HepG2 (cell line): ENCODE results near the gene CTTNBP2NL. TPM values are rescaled to one million over a fixed set of nuclear protein-coding genes. Genes with fewer than 3 reads are reported as not detected.

Experiments
- ATAC-seq: fragments of 200-7000 bp; cut with Tn5 transposase; 3 replicates; pipeline ENCODE4 v1.9.1; 2020; ENCODE audit warnings: mild to moderate bottlenecking, moderate library complexity
- BruUV-seq: library from RNA; stranded (reverse); fragments of 400-500 nt; replicated peaks from 2 replicates; lab custom pipeline; 2021; lab: Mats Ljungman, UMichigan
- CTCF ChIA-PET: fragments of 300-600 bp; formaldehyde crosslinking; extraction: SDS; loops from one replicate; lab custom pipeline; 2021; ENCODE audit warnings: low total read pairs, inconsistent platforms, low intra/inter-chr PET ratio; lab: Yijun Ruan, JAX
- POLR2A ChIA-PET: fragments of 350-600 bp; sonication (Branson Sonifier 250); formaldehyde crosslinking; loops from one replicate; lab custom pipeline; 2020; ENCODE audit warnings: antibody characterized with exemption, inconsistent platforms; lab: Yijun Ruan, JAX
- DNase-seq: peaks from one replicate; pipeline ENCODE4 v3.0.0-alpha.2; 2015; ENCODE audit warnings: low spot score
- FAIRE-seq: peaks from 3 replicates; lab custom pipeline; 2011; peaks lifted over from hg19 to GRCh38; lab: Jason Lieb, UNC
- H2AFZ ChIP-seq: one replicate; pipeline ENCODE4 v1.6.1; 2011; ENCODE audit warnings: low read length, inconsistent platforms
- H3K27ac ChIP-seq: fragments of 300-600 bp; 3 replicates; pipeline ENCODE4 v1.8.0; 2011; ENCODE audit warnings: mixed run types, mild to moderate bottlenecking, mixed read lengths, low read length, inconsistent platforms; ENCODE audit not compliant: insufficient read depth; ENCODE audit errors: extremely low read length
- H3K27me3 ChIP-seq, 2 experiments: fragments of 200-600 bp in 1 of 2; 2 replicates in 1 of 2; 3 replicates in 1 of 2; pipeline versions ENCODE4 v1.6.0 to v1.8.0; 2011; ENCODE audit warnings: low read length in 2 of 2, mild to moderate bottlenecking in 2 of 2, moderate library complexity in 2 of 2, inconsistent platforms in 1 of 2; ENCODE audit not compliant: insufficient read depth in 2 of 2, control insufficient read depth in 1 of 2
- H3K36me3 ChIP-seq, 2 experiments: fragments of 200-600 bp in 1 of 2; replicated peaks in 1 of 2; 2 replicates in 1 of 2; 3 replicates in 1 of 2; pipeline versions ENCODE4 v1.5.1 to v1.8.0; 2011; ENCODE audit warnings: low read length in 2 of 2, inconsistent platforms in 1 of 2; ENCODE audit not compliant: insufficient read depth in 2 of 2, control insufficient read depth in 1 of 2
- H3K4me1 ChIP-seq: 2 replicates; pipeline ENCODE4 v1.5.1; 2012; ENCODE audit warnings: low read length, inconsistent platforms; ENCODE audit not compliant: insufficient read depth
- H3K4me2 ChIP-seq: 2 replicates; pipeline ENCODE4 v1.6.0; 2011; ENCODE audit warnings: low read depth, low read length, inconsistent platforms
- H3K4me3 ChIP-seq, 3 experiments: fragments of 200-600 bp in 1 of 3; sonication (generic), shearing (Covaris generic) in 1 of 3; replicated peaks in 1 of 3; 2 replicates each; pipeline ENCODE4 v1.5.1; 2011 to 2016; ENCODE audit warnings: low read length in 3 of 3, inconsistent platforms in 2 of 3, low read depth in 2 of 3, mild to moderate bottlenecking in 2 of 3, control low read depth in 1 of 3, mixed read lengths in 1 of 3; ENCODE audit not compliant: insufficient read depth in 1 of 3
- H3K79me2 ChIP-seq: one replicate; pipeline ENCODE4 v1.6.1; 2011; ENCODE audit warnings: low read length, inconsistent platforms; ENCODE audit not compliant: insufficient read depth
- H3K9ac ChIP-seq: 2 replicates; pipeline ENCODE4 v1.6.0; 2011; ENCODE audit warnings: mild to moderate bottlenecking, low read depth, low read length, inconsistent platforms; ENCODE audit not compliant: insufficient read depth
- H3K9me3 ChIP-seq: 2 replicates; pipeline ENCODE4 v1.5.1; 2012; ENCODE audit warnings: mild to moderate bottlenecking, low read length
- H4K20me1 ChIP-seq: 2 replicates; pipeline ENCODE4 v1.6.0; 2011; ENCODE audit warnings: inconsistent platforms, mild to moderate bottlenecking, low read length, moderate library complexity; ENCODE audit not compliant: insufficient read depth
- FOXM1 ChIP-seq: sonication (generic); formaldehyde crosslinking; IDR thresholded peaks from 2 replicates; pipeline ENCODE4 v1.5.0; 2020; ENCODE audit warnings: missing genetic modification reagents
- GLI4 ChIP-seq: sonication (generic); formaldehyde crosslinking; IDR thresholded peaks from 2 replicates; pipeline ENCODE4 v1.5.1; 2020; ENCODE audit warnings: missing genetic modification reagents, mild to moderate bottlenecking, moderate library complexity, borderline replicate concordance
- KLF9 ChIP-seq: IDR thresholded peaks from 2 replicates; pipeline ENCODE4 v1.6.1; 2016; ENCODE audit warnings: low read depth
- PRPF4 ChIP-seq: fragments of 200-400 bp; formaldehyde crosslinking; IDR thresholded peaks from 2 replicates; pipeline ENCODE4 v1.6.1; 2016; ENCODE audit warnings: low read length, low read depth; ENCODE audit not compliant: poor library complexity, severe bottlenecking
- SRF ChIP-seq: IDR thresholded peaks from 2 replicates; pipeline ENCODE4 v1.6.1; 2011; ENCODE audit warnings: mild to moderate bottlenecking, low read depth, low read length, moderate library complexity
- WGBS: methylation state at CpG from one replicate; pipeline ENCODE4 v1.1.6; 2017; ENCODE audit warnings: low lambda C conversion rate; 5-methylcytosine and 5-hydroxymethylcytosine counted together
- in situ Hi-C: cut with HindIII; loops from 2 replicates; pipeline ENCODE4 v1.10.0; 2017; ENCODE audit warnings: low pct_unique_long_range_greater_than_20kb; ENCODE audit not compliant: extremely low pct_ligation_motif_present
- intact Hi-C: fragments of 100-400 bp; cut with micrococcal nuclease; formaldehyde crosslinking; loops from one replicate; pipeline ENCODE4 v1.10.0; 2022; ENCODE audit not compliant: unreplicated experiment
- polyA plus RNA-seq, 8 experiments: library from polyadenylated mRNA; depleted of rRNA in 3 of 8; stranded (reverse) in 7 of 8; unstranded in 1 of 8; fragments of >200 nt; fragmentation: Illumina TruSeq in 4 of 8; extraction: Trizol in 4 of 8; gene quantifications; 2 replicates each; pipeline versions ENCODE4 v1.2.1 to v1.2.3, GENCODE V29; 2011 to 2016; ENCODE audit warnings: low read depth in 4 of 8, missing spikeins in 1 of 8, mixed read lengths in 1 of 8; ENCODE audit not compliant: insufficient read depth in 1 of 8
- total RNA-seq, 5 experiments: library from RNA; depleted of rRNA; stranded (reverse); fragments of >200 nt; fragmentation: Illumina TruSeq; extraction: Trizol; gene quantifications; 2 replicates each; pipeline ENCODE4 v1.2.3, GENCODE V29; 2016; ENCODE audit warnings: low read depth in 1 of 5
- TF ChIP-seq, protein P1 (sequence below): sonication (generic); formaldehyde crosslinking; IDR thresholded peaks from 2 replicates; pipeline ENCODE4 v1.8.0; 2022; ENCODE audit warnings: low read depth, missing genetic modification reagents
- TF ChIP-seq, protein P2 (sequence below): sonication (generic); formaldehyde crosslinking; conservative IDR thresholded peaks from 2 replicates; pipeline ENCODE4 v1.4.0; 2020; ENCODE audit warnings: missing genetic modification reagents
- TF ChIP-seq, protein P3 (sequence below): sonication (generic); formaldehyde crosslinking; IDR thresholded peaks from 2 replicates; pipeline ENCODE4 v1.4.0; 2020; ENCODE audit warnings: mild to moderate bottlenecking, missing genetic modification reagents
- TF ChIP-seq, protein P4 (sequence below): sonication (generic); formaldehyde crosslinking; IDR thresholded peaks from 2 replicates; pipeline ENCODE4 v1.5.0; 2020; ENCODE audit warnings: missing genetic modification reagents

CTTNBP2NL gene
- total and polyA plus RNA-seq, 2 of the 13 experiments (the other 11 are each of a cell fraction or from before 2014, with no cell fraction given): 2.1 to 4.1 TPM

DNA sequence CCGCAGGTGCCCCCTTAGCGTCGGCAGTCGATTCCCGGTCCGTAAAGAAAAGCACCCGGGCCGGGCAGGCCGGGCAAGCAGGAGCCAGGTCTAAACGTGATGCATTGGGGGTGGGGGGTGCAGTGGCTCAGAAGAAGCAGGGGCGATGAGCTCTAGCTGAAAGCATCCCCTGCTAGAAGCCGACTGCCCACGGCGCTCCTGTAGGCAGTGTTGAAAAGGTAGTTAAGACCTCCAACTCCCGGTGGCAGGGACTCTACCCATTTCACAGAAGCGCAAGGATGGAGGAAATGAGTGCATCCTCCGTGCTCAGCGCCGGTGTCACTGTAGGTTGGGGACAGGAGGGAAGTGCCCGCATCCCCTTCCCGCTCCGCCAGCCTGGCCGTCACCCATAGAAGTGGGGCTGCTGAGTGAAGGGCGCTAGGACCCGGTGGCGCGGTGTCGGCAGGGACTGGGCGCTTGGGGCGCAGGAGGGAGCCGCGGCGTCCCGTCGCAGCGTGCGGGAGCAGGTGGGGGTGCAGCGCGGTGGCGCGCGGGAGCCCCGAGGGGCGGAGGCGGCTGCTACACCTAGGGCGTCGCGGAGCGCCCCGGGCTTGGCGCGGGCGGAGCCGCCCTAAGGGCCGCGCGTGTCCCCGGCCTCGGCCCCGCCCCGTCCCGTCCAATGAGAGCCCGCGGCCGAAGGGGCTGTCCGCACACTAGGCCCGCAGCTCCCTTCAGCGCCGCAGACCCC lies 112.4 kb downstream of the CTTNBP2NL start, which contains the start of gene WNT2B:
Gene WNT2B, plus strand, starts transcription at position 688 of the 727 bp plus-strand sequence. CDS start 298 bp downstream, outside the sequence.
- peak; percentile 6 for DNase-seq
- peaks cover 14% of the 10 kb centered on the region for H3K4me1 ChIP-seq
- in situ Hi-C loops (loop anchor here (10.0 kb wide), 1 partner anchor 196 kb away; the partner anchor contains the start of gene RHOC), intact Hi-C loops (no loop called here)
- H3K9me3 ChIP-seq: no peaks in the 10 kb centered on the region
- H3K27me3 ChIP-seq: peaks cover 11 to 86% of the 10 kb centered on the region in 2 experiments; a peak in 4 of 5 replicates
- no peaks in the 10 kb centered on the region for H3K79me2 ChIP-seq
- H2AFZ ChIP-seq: no peak within 1 kb of the TSS
- H4K20me1 ChIP-seq: peaks cover 2% of the 10 kb centered on the region; the same call in 1 of the 2 replicates
- no peak for FAIRE-seq
- peak; percentile 72 for ATAC-seq
- H3K4me2 ChIP-seq: peak within 1 kb of the TSS; percentile 90
- ChIA-PET CTCF (no interaction called here), POLR2A (no interaction called here)
- no peak within 1 kb of the TSS for H3K27ac ChIP-seq
- 7% methylated on average over 9 of the region's 69 CpGs for WGBS
- no peak within 1 kb of the TSS for H3K9ac ChIP-seq
- H3K36me3 ChIP-seq: no peaks in the 10 kb centered on the region
- H3K4me3 ChIP-seq: peak within 1 kb of the TSS; percentile 30 to 69 (median 41)
- no TSS peak for BruUV-seq
- no peak for TF ChIP-seq PRPF4
- TF ChIP-seq, protein P1, sequence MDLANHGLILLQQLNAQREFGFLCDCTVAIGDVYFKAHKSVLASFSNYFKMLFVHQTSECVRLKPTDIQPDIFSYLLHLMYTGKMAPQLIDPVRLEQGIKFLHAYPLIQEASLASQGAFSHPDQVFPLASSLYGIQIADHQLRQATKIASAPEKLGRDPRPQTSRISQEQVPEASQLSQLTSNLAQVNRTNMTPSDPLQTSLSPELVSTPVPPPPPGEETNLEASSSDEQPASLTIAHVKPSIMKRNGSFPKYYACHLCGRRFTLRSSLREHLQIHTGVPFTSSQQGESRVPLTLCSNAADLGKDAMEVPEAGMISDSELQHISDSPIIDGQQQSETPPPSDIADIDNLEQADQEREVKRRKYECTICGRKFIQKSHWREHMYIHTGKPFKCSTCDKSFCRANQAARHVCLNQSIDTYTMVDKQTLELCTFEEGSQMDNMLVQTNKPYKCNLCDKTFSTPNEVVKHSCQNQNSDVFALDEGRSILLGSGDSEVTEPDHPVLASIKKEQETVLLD (CRISPR knock-in tag): no peak
- TF ChIP-seq, protein P2, sequence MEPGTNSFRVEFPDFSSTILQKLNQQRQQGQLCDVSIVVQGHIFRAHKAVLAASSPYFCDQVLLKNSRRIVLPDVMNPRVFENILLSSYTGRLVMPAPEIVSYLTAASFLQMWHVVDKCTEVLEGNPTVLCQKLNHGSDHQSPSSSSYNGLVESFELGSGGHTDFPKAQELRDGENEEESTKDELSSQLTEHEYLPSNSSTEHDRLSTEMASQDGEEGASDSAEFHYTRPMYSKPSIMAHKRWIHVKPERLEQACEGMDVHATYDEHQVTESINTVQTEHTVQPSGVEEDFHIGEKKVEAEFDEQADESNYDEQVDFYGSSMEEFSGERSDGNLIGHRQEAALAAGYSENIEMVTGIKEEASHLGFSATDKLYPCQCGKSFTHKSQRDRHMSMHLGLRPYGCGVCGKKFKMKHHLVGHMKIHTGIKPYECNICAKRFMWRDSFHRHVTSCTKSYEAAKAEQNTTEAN: no peak
- no peak for TF ChIP-seq GLI4 (CRISPR knock-in tag)
- TF ChIP-seq, protein P3, sequence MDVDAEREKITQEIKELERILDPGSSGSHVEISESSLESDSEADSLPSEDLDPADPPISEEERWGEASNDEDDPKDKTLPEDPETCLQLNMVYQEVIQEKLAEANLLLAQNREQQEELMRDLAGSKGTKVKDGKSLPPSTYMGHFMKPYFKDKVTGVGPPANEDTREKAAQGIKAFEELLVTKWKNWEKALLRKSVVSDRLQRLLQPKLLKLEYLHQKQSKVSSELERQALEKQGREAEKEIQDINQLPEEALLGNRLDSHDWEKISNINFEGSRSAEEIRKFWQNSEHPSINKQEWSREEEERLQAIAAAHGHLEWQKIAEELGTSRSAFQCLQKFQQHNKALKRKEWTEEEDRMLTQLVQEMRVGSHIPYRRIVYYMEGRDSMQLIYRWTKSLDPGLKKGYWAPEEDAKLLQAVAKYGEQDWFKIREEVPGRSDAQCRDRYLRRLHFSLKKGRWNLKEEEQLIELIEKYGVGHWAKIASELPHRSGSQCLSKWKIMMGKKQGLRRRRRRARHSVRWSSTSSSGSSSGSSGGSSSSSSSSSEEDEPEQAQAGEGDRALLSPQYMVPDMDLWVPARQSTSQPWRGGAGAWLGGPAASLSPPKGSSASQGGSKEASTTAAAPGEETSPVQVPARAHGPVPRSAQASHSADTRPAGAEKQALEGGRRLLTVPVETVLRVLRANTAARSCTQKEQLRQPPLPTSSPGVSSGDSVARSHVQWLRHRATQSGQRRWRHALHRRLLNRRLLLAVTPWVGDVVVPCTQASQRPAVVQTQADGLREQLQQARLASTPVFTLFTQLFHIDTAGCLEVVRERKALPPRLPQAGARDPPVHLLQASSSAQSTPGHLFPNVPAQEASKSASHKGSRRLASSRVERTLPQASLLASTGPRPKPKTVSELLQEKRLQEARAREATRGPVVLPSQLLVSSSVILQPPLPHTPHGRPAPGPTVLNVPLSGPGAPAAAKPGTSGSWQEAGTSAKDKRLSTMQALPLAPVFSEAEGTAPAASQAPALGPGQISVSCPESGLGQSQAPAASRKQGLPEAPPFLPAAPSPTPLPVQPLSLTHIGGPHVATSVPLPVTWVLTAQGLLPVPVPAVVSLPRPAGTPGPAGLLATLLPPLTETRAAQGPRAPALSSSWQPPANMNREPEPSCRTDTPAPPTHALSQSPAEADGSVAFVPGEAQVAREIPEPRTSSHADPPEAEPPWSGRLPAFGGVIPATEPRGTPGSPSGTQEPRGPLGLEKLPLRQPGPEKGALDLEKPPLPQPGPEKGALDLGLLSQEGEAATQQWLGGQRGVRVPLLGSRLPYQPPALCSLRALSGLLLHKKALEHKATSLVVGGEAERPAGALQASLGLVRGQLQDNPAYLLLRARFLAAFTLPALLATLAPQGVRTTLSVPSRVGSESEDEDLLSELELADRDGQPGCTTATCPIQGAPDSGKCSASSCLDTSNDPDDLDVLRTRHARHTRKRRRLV (CRISPR knock-in tag): no peak
- TF ChIP-seq, protein P4, sequence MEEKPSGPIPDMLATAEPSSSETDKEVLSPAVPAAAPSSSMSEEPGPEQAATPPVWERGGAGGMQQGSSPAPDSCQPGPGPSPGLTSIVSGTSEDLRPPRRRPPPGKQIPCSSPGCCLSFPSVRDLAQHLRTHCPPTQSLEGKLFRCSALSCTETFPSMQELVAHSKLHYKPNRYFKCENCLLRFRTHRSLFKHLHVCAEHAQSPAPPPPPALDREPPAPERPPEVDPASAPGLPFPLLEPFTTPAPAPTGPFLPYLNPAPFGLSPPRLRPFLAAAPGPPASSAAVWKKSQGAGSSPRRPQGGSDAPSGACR (CRISPR knock-in tag): no peak
- TF ChIP-seq FOXM1 (CRISPR knock-in tag): no peak
- TF ChIP-seq SRF: no peak
- TF ChIP-seq KLF9 (CRISPR knock-in tag): no peak
